HepG2 (cell line): ENCODE results near the gene FGGY. TPM values are rescaled to one million over a fixed set of nuclear protein-coding genes. Genes with fewer than 3 reads are reported as not detected.

Experiments
- ATAC-seq: fragments of 200-7000 bp; cut with Tn5 transposase; 3 replicates; pipeline ENCODE4 v1.9.1; 2020; ENCODE audit warnings: mild to moderate bottlenecking, moderate library complexity
- BruUV-seq: library from RNA; stranded (reverse); fragments of 400-500 nt; replicated peaks from 2 replicates; lab custom pipeline; 2021; lab: Mats Ljungman, UMichigan
- CTCF ChIA-PET: fragments of 300-600 bp; formaldehyde crosslinking; extraction: SDS; loops from one replicate; lab custom pipeline; 2021; ENCODE audit warnings: low total read pairs, inconsistent platforms, low intra/inter-chr PET ratio; lab: Yijun Ruan, JAX
- POLR2A ChIA-PET: fragments of 350-600 bp; sonication (Branson Sonifier 250); formaldehyde crosslinking; loops from one replicate; lab custom pipeline; 2020; ENCODE audit warnings: antibody characterized with exemption, inconsistent platforms; lab: Yijun Ruan, JAX
- DNase-seq: peaks from one replicate; pipeline ENCODE4 v3.0.0-alpha.2; 2015; ENCODE audit warnings: low spot score
- FAIRE-seq: peaks from 3 replicates; lab custom pipeline; 2011; peaks lifted over from hg19 to GRCh38; lab: Jason Lieb, UNC
- H2AFZ ChIP-seq: one replicate; pipeline ENCODE4 v1.6.1; 2011; ENCODE audit warnings: low read length, inconsistent platforms
- H3K27ac ChIP-seq: fragments of 300-600 bp; 3 replicates; pipeline ENCODE4 v1.8.0; 2011; ENCODE audit warnings: mixed run types, mild to moderate bottlenecking, mixed read lengths, low read length, inconsistent platforms; ENCODE audit not compliant: insufficient read depth; ENCODE audit errors: extremely low read length
- H3K27me3 ChIP-seq, 2 experiments: fragments of 200-600 bp in 1 of 2; 2 replicates in 1 of 2; 3 replicates in 1 of 2; pipeline versions ENCODE4 v1.6.0 to v1.8.0; 2011; ENCODE audit warnings: low read length in 2 of 2, mild to moderate bottlenecking in 2 of 2, moderate library complexity in 2 of 2, inconsistent platforms in 1 of 2; ENCODE audit not compliant: insufficient read depth in 2 of 2, control insufficient read depth in 1 of 2
- H3K36me3 ChIP-seq, 2 experiments: fragments of 200-600 bp in 1 of 2; replicated peaks in 1 of 2; 2 replicates in 1 of 2; 3 replicates in 1 of 2; pipeline versions ENCODE4 v1.5.1 to v1.8.0; 2011; ENCODE audit warnings: low read length in 2 of 2, inconsistent platforms in 1 of 2; ENCODE audit not compliant: insufficient read depth in 2 of 2, control insufficient read depth in 1 of 2
- H3K4me1 ChIP-seq: 2 replicates; pipeline ENCODE4 v1.5.1; 2012; ENCODE audit warnings: low read length, inconsistent platforms; ENCODE audit not compliant: insufficient read depth
- H3K4me2 ChIP-seq: 2 replicates; pipeline ENCODE4 v1.6.0; 2011; ENCODE audit warnings: low read depth, low read length, inconsistent platforms
- H3K4me3 ChIP-seq, 3 experiments: fragments of 200-600 bp in 1 of 3; sonication (generic), shearing (Covaris generic) in 1 of 3; replicated peaks in 1 of 3; 2 replicates each; pipeline ENCODE4 v1.5.1; 2011 to 2016; ENCODE audit warnings: low read length in 3 of 3, inconsistent platforms in 2 of 3, low read depth in 2 of 3, mild to moderate bottlenecking in 2 of 3, control low read depth in 1 of 3, mixed read lengths in 1 of 3; ENCODE audit not compliant: insufficient read depth in 1 of 3
- H3K79me2 ChIP-seq: one replicate; pipeline ENCODE4 v1.6.1; 2011; ENCODE audit warnings: low read length, inconsistent platforms; ENCODE audit not compliant: insufficient read depth
- H3K9ac ChIP-seq: 2 replicates; pipeline ENCODE4 v1.6.0; 2011; ENCODE audit warnings: mild to moderate bottlenecking, low read depth, low read length, inconsistent platforms; ENCODE audit not compliant: insufficient read depth
- H3K9me3 ChIP-seq: 2 replicates; pipeline ENCODE4 v1.5.1; 2012; ENCODE audit warnings: mild to moderate bottlenecking, low read length
- H4K20me1 ChIP-seq: 2 replicates; pipeline ENCODE4 v1.6.0; 2011; ENCODE audit warnings: inconsistent platforms, mild to moderate bottlenecking, low read length, moderate library complexity; ENCODE audit not compliant: insufficient read depth
- ARHGAP35 ChIP-seq: sonication (generic); formaldehyde crosslinking; IDR thresholded peaks from 2 replicates; pipeline ENCODE4 v1.9.0; 2022; ENCODE audit warnings: mild to moderate bottlenecking, inconsistent platforms, moderate library complexity, missing genetic modification reagents, borderline replicate concordance
- HNF4G ChIP-seq, 2 experiments: sonication (generic) in 1 of 2; formaldehyde crosslinking in 1 of 2; IDR thresholded peaks; 2 replicates each; pipeline versions ENCODE4 v1.4.0 to v1.6.1; 2011 to 2020; ENCODE audit warnings: borderline replicate concordance in 2 of 2, low read depth in 2 of 2, mild to moderate bottlenecking in 2 of 2, low read length in 1 of 2, missing genetic modification reagents in 1 of 2, moderate library complexity in 1 of 2
- MAFF ChIP-seq: IDR thresholded peaks from 2 replicates; pipeline ENCODE4 v1.6.1; 2011; ENCODE audit warnings: low read depth, low read length, improper control_type of control experiment
- MAFK ChIP-seq, 2 experiments: IDR thresholded peaks in 1 of 2; conservative IDR thresholded peaks in 1 of 2; 2 replicates each; pipeline ENCODE4 v1.6.1; 2011; ENCODE audit warnings: improper control_type of control experiment in 2 of 2, low read length in 2 of 2
- ZNF382 ChIP-seq: sonication (generic); formaldehyde crosslinking; IDR thresholded peaks from 2 replicates; pipeline ENCODE4 v1.5.0; 2020; ENCODE audit warnings: missing genetic modification reagents, mild to moderate bottlenecking, borderline replicate concordance
- WGBS: methylation state at CpG from one replicate; pipeline ENCODE4 v1.1.6; 2017; ENCODE audit warnings: low lambda C conversion rate; 5-methylcytosine and 5-hydroxymethylcytosine counted together
- in situ Hi-C: cut with HindIII; loops from 2 replicates; pipeline ENCODE4 v1.10.0; 2017; ENCODE audit warnings: low pct_unique_long_range_greater_than_20kb; ENCODE audit not compliant: extremely low pct_ligation_motif_present
- intact Hi-C: fragments of 100-400 bp; cut with micrococcal nuclease; formaldehyde crosslinking; loops from one replicate; pipeline ENCODE4 v1.10.0; 2022; ENCODE audit not compliant: unreplicated experiment
- polyA plus RNA-seq, 8 experiments: library from polyadenylated mRNA; depleted of rRNA in 3 of 8; stranded (reverse) in 7 of 8; unstranded in 1 of 8; fragments of >200 nt; fragmentation: Illumina TruSeq in 4 of 8; extraction: Trizol in 4 of 8; gene quantifications; 2 replicates each; pipeline versions ENCODE4 v1.2.1 to v1.2.3, GENCODE V29; 2011 to 2016; ENCODE audit warnings: low read depth in 4 of 8, missing spikeins in 1 of 8, mixed read lengths in 1 of 8; ENCODE audit not compliant: insufficient read depth in 1 of 8
- total RNA-seq, 5 experiments: library from RNA; depleted of rRNA; stranded (reverse); fragments of >200 nt; fragmentation: Illumina TruSeq; extraction: Trizol; gene quantifications; 2 replicates each; pipeline ENCODE4 v1.2.3, GENCODE V29; 2016; ENCODE audit warnings: low read depth in 1 of 5
- TF ChIP-seq, protein P1 (sequence below): sonication (generic); formaldehyde crosslinking; IDR thresholded peaks from 2 replicates; pipeline ENCODE4 v1.4.0; 2020; ENCODE audit warnings: missing genetic modification reagents, borderline replicate concordance
- TF ChIP-seq, protein P2 (sequence below): sonication (generic); formaldehyde crosslinking; IDR thresholded peaks from 2 replicates; pipeline ENCODE4 v1.5.1; 2020; ENCODE audit warnings: missing genetic modification reagents, mild to moderate bottlenecking, borderline replicate concordance

The FGGY gene
- total and polyA plus RNA-seq, 2 of the 13 experiments (the other 11 are each of a cell fraction or from before 2014, with no cell fraction given): 15.7 to 27.5 TPM

DNA sequence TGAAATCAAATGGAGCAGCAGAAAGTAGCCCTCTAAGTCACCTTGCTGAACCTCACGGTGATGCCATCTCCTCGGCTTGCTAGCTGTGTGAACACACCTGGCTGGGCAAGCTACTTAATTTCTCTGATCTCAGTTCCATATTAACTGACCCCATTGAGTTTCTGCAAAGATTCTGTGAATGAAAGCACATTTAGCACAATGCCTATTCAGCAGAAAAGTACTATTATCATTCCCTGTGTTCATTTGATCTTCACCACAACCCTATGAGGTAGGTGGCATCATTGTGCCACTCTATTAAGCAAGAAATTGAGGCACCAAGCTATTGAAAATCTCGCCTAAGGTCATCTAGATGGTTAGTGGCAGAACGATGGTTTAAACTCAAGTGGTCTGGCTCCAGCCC is 387.8 kb downstream of the FGGY start:
- CTCF ChIA-PET: no interaction called here
- FAIRE-seq: no peak

DNA sequence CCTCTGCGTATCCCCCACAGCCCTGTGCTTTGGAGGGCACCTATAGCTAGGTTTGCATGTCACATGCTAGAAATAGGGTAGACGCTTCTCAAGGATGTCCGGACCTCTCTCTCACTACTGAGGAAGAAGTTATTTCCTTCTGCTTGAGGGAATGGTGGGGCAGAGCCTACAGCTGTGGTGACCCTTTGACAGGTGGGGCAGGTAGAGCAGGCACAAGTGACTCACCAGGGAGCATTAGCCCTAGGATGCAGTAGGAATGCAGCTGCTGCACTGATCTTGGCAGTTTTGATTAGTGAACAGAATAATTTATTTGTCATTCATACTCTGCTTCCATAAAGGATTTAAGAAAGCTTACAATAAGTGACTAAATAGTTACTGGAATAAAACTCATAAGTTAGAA is 388.2 kb downstream of the FGGY start:
- in situ Hi-C loops (no loop called here), intact Hi-C loops (no loop called here)
- TF ChIP-seq, protein P1, sequence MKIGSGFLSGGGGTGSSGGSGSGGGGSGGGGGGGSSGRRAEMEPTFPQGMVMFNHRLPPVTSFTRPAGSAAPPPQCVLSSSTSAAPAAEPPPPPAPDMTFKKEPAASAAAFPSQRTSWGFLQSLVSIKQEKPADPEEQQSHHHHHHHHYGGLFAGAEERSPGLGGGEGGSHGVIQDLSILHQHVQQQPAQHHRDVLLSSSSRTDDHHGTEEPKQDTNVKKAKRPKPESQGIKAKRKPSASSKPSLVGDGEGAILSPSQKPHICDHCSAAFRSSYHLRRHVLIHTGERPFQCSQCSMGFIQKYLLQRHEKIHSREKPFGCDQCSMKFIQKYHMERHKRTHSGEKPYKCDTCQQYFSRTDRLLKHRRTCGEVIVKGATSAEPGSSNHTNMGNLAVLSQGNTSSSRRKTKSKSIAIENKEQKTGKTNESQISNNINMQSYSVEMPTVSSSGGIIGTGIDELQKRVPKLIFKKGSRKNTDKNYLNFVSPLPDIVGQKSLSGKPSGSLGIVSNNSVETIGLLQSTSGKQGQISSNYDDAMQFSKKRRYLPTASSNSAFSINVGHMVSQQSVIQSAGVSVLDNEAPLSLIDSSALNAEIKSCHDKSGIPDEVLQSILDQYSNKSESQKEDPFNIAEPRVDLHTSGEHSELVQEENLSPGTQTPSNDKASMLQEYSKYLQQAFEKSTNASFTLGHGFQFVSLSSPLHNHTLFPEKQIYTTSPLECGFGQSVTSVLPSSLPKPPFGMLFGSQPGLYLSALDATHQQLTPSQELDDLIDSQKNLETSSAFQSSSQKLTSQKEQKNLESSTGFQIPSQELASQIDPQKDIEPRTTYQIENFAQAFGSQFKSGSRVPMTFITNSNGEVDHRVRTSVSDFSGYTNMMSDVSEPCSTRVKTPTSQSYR (CRISPR knock-in tag): no peak
- no peak for TF ChIP-seq ZNF382
- H3K9me3 ChIP-seq: no peaks in the 10 kb centered on the region
- no peak overlapping the region for H3K9ac ChIP-seq
- ChIA-PET POLR2A (no interaction called here), CTCF (no interaction called here)
- H4K20me1 ChIP-seq: no peaks in the 10 kb centered on the region
- no peak for DNase-seq
- no peaks in the 10 kb centered on the region for H3K27me3 ChIP-seq
- H3K4me2 ChIP-seq: no peak overlapping the region
- H3K4me1 ChIP-seq: peaks cover 19% of the 10 kb centered on the region
- no peak for FAIRE-seq
- no peak overlapping the region for H2AFZ ChIP-seq
- no peaks in the 10 kb centered on the region for H3K79me2 ChIP-seq
- 92% methylated on average over 3 of the region's 3 CpGs for WGBS
- no peaks in the 10 kb centered on the region; a peak in 1 of 5 replicates for H3K36me3 ChIP-seq
- H3K4me3 ChIP-seq: no peak overlapping the region
- BruUV-seq: no TSS peak
- ATAC-seq: no peak
- no peak overlapping the region for H3K27ac ChIP-seq

More for the DNA sequence above, 387.8 kb downstream of the FGGY start:
- POLR2A ChIA-PET: no interaction called here
- H3K79me2 ChIP-seq: no peaks in the 10 kb centered on the region
- no TSS peak for BruUV-seq
- H3K4me2 ChIP-seq: no peak overlapping the region
- H4K20me1 ChIP-seq: no peaks in the 10 kb centered on the region
- H2AFZ ChIP-seq: no peak overlapping the region
- H3K4me3 ChIP-seq: no peak overlapping the region
- no peaks in the 10 kb centered on the region; a peak in 1 of 5 replicates for H3K36me3 ChIP-seq
- 94% methylated on average over 4 of the region's 4 CpGs for WGBS
- no peak overlapping the region for H3K9ac ChIP-seq
- no peak for DNase-seq
- peaks cover 15% of the 10 kb centered on the region; the same call in 1 of the 2 replicates for H3K4me1 ChIP-seq
- no peak overlapping the region for H3K27ac ChIP-seq
- no peaks in the 10 kb centered on the region for H3K27me3 ChIP-seq
- ATAC-seq: no peak
- in situ Hi-C loops: no loop called here
- intact Hi-C loops: no loop called here
- H3K9me3 ChIP-seq: no peaks in the 10 kb centered on the region
- TF ChIP-seq HNF4G (IDR thresholded peaks at IDR 0.05; ENCODE audit: borderline replicate concordance, low read depth, low read length): no peak
- no peak for TF ChIP-seq HNF4G (CRISPR knock-in tag; IDR thresholded peaks at IDR 0.05; ENCODE audit: borderline replicate concordance, low read depth)
- TF ChIP-seq MAFF: 0 out of 2 replicates have a peak, but pooled peaks have one; percentile 29
- TF ChIP-seq MAFK (conservative IDR thresholded peaks at IDR 0.05 in 1 of 2, IDR thresholded peaks at IDR 0.05 in 1 of 2; ENCODE audit: low read length in 2 of 2): peak; percentile 38 to 69; a peak in 3 of 4 replicates
- TF ChIP-seq, protein P2, sequence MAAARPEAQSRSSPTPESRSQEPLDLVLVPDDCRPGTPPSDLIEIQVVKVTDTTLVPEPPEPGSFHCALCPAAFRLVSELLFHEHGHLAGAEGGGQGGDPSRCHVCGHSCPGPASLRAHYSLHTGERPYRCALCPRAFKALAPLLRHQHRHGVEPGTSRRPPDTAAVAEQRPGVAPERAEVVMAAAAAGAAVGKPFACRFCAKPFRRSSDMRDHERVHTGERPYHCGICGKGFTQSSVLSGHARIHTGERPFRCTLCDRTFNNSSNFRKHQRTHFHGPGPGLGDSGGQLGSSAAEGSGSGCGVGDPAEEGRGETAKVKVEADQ (CRISPR knock-in tag): no peak
- no peak for TF ChIP-seq ARHGAP35 (CRISPR knock-in tag)
